GM10266 (cell line): Measurements from ENCODE around the gene ACR.

ENCODE experiments used
- DNase-seq: peaks from one replicate; pipeline ENCODE4 v3.0.0; 2012; ENCODE audit errors: extremely low spot score
- CTCF ChIP-seq: IDR thresholded peaks from 2 replicates; pipeline ENCODE4 v1.5.1; 2012; ENCODE audit warnings: mild to moderate bottlenecking, low read depth; ENCODE audit not compliant: control insufficient read depth, insufficient read depth; ENCODE audit errors: missing control alignments

ACR gene

GRCh38 chr22:50699756-50700386 lies 38.1 kb upstream of the ACR start:
- peak; percentile 37 for TF ChIP-seq CTCF
- DNase-seq = no peak

- no peak for DNase-seq
These were observed 37.5 kb upstream of the ACR start for GRCh38 chr22:50700387-50701075.

GRCh38 chr22:50701076-50701419 lies 37.0 kb upstream of the ACR start:
- DNase-seq = no peak
- TF ChIP-seq CTCF = no peak

More at GRCh38 chr22:50700387-50701075, 37.5 kb upstream of the ACR start:
- TF ChIP-seq CTCF = no peak

GRCh38 chr22:50701428-50702154 lies 36.4 kb upstream of the ACR start:
- DNase-seq = no peak
- no peak for TF ChIP-seq CTCF

- no peak for DNase-seq
- TF ChIP-seq CTCF = no peak
These were observed 35.7 kb upstream of the ACR start for GRCh38 chr22:50702261-50702671.

- no peak for TF ChIP-seq CTCF
These were observed 34.9 kb upstream of the ACR start for GRCh38 chr22:50702821-50703725.

More at GRCh38 chr22:50702821-50703725, 34.9 kb upstream of the ACR start:
- DNase-seq = no peak
